GM19023 (cell line): ENCODE results near the gene MIS12.

Experiments used
- ATAC-seq: cut with Tn5 transposase; IDR thresholded peaks from one replicate; pipeline ENCODE4 v1.9.1; 2021; ENCODE audit warnings: mild to moderate bottlenecking, moderate library complexity; ENCODE audit not compliant: unreplicated experiment

MIS12 gene

DNA sequence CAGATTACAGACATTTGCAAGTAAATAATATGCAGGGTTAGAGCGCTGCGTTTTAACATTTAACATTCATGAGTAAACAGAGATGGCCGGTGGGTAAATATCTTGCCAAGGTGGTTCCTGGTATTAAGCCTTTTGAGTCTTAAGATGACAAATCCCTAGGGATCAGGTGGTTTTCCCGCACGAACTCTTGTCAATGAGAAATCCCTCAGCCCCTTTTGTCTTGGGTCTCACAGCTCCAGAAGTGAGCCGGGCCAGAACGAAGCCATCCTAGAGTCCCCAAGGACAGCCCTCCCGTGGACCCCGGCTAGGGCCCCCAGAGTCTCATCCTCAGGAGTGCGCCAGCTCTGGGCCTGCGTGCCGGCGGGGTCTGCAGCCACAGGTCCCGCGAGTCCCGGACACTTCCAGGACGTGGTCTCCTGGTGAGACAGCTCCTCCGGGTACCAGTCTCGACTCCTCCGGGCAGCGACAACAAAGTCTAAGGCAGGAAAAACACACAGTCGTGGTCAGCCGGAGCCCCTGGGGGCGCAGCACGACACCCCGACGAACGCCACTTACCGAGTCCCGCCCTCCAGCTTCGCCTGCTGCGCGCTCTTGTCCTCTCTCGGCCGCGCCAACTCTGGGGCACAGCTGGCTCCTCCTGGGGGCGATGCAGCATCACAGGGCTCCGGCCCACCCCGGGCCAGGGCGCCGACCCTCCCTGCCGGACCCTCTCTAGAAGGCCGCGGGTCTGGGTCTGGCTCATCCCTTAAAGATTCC, 13.3 kb downstream of the MIS12 start:
- no peak for ATAC-seq

DNA sequence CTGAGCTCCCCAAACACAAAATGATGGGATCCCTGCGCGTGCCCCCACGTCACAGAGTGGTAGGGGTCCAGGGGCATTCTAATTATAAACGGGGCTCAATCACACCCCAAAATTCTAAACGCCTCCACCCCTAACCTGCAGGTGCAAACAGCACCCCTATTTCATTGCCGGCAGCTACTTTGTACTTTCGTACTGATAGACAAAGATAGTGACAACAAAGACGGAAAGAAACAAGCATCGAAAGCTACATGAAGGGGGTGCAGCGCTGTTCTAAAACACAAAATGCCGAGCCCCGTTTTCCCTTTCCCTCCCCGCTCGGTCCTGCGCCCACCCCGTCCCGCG, 13.9 kb downstream of the MIS12 start:
- ATAC-seq = no peak

DNA sequence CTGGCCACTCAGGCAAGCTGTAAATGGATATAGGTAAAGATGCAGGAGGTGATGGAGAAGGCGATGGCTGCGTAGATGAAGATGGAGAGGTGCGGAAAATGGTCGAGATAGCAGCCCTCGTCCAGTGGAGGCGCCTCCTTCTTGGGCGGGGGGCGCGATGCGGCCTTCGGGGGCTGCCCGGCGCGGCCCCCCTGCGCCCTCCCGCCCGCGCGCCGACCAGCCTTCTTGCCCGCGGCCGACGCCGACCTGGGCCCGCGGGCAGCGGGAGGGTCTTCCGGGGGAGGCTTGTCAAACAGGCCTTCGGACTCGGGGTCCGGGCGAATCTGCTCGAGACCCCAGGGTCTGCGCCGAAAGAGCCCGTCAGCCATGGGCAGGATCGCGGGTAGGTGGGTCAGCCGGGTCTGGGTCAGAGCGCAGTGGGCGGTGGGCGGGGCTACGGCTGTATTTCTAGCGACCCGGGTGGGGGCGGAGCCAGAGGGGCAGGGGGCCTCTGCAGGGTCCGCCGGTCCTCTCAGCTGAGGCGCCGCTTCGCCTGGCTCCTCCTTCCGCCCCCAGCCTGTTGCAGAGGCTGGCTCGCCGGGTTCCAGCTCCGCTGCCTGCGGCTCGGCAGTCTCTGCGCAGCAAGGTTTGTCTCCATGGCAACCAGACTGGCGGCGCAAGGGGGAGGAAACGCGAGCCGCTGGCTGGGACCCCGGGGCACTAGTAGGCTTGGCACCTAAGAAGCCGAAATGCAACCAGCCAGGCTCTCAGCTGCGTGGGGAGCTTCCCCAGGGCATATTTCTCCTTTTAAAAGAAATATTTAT, 14.4 kb downstream of the MIS12 start:
- no peak for ATAC-seq

DNA sequence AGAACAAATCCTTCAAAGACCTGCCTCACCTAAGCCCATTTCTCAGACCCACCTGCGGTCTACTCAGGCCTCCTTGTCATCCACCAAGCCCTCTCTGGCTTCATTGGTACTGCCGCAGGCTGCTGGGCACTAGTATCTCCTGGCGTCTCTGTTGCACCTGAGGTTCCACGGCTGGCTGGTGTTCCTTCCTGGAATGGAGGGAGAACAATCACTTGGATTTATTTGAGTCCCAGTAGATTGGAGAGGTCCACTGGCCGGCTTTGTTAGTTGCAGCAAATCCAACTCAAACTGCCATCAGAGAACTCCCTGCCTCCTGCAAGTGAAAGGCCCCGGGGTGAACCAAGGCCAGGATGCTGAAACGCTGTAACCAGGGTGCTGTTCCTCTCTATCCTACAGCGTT, 15.3 kb downstream of the MIS12 start:
- no peak for ATAC-seq

DNA sequence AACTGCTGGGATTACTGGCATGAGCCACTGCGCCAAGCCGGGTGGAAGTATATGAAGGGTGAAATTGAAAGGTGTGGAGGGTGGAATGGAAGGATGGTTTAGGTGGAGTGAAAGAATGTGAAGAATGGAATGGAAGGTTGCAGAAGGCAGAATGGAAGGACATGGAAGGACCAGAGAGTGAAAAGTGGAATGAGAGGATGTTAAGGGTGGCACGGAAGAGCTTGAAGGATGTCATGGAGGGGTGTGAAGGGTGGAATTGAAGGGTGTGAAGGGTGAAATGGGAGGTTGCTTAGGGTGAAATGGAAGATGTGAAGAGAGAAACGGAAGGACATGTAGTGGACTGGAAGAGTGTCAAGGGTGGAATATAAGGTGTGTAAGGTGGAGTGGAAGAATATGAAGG, 16.2 kb downstream of the MIS12 start:
- no peak for ATAC-seq

DNA sequence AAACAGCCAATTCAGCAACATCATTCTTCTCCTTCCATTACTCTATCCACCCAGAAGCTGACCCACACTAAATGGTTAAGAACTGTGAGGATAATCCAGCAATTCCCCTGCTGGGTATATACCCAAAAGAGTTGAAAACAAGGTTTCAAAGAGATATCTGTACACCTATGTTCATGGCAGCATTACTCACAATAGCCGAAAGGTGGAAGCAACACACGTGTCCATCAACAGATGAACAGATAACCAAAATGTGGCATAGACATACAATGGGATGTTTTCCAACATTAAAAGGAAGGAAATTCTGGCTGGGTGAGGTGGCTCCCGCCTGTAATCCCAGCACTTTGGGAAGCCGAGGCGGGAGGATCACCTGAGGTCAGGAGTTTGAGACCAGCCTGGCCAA, 19.9 kb downstream of the MIS12 start:
- no peak for ATAC-seq

DNA sequence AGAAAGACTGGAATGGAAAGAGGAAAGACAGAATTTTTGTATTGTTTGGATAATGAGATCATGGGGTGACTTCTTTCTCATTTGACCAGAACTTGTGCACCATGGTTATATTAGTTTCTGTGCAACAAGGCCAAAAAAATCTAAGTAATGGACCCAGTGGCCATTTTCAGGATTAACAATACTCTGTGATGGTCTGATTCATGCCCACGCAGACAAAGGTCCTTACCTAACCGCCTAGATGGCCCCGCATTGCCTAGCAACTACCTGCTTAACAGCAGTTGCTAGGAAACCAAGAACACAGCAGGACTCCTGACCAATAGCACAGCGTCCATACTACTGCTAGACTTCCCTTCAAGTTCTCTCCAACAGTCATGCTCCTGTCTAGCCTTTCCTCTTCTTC, 22.4 kb downstream of the MIS12 start:
- no peak for ATAC-seq

DNA sequence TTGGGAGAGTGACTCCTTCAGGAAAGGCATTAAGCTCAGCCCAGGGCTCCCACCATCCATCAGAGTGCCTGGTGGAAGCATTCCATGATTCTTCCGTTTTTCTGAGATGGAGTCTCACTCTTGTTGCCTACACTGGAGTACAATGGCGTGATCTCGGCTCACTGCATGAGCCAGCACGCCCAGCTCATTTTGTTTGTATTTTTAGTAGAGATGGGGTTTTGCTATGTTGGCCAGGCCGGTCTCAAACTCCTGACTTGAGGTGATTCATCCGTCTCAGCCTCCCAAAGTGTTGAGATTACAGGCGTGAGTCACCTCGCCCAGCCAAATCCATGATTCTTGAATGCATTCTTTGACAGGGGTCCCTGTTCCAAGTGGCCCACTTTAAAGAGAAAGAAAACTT, 23.1 kb downstream of the MIS12 start:
- ATAC-seq = no peak

DNA sequence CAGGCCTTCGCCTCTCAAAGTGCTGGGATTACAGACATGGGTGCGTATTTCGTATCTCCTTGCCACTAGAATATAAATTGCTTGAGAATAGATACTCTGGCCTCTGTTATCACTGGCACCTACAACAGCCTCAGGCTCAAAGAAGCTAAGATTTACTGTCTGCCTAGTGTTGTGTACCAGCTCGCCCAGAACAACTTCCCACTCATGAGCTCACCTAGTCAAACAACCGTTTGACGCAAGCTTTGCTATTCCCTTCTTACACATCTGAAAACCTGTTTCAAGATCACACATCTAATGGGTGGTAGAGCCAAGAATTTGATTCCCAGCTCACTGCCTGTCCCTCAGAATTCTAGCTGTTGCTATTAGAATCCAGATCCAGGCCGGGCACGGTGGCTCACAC, 24.4 kb downstream of the MIS12 start:
- no peak for ATAC-seq

DNA sequence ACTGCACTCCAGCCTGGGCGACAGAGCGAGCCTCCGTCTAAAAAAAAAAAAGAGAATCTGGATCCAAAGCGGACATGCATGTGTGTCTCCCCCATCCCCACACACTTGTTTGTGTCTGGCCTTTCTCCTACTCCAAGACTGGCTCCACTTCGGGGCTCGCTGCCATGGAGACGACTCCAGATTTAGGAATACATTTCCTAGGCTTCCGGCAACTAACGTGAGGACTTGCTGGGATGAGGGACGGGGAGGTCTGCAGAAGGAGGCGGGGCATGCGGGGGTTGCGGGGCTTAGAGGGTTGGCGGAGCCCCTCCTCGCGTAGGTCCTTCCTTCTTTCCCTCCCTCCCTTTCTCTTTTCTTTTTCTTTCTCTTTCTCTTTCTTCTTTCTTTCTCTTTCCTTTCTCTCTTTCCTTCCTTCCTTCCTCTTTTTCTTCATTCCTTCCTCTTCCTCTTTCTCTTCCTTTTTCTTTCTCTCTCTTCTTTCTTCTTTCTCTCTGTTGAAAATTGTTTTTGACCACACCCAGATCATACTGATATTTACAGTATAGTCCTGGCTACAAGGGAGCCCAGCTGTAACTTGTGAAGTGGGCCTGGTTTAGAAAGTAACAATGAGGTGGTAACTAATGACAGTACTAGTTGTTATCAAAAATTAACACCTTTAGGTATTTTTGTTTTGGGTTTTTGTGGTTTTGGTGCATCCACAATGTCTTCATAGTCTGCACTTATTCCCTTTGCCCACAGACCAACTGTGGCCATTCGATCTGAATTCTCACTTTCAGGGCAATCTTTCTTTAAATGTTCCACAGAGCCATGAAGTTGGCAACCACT, 25.2 kb downstream of the MIS12 start:
- no peak for ATAC-seq

DNA sequence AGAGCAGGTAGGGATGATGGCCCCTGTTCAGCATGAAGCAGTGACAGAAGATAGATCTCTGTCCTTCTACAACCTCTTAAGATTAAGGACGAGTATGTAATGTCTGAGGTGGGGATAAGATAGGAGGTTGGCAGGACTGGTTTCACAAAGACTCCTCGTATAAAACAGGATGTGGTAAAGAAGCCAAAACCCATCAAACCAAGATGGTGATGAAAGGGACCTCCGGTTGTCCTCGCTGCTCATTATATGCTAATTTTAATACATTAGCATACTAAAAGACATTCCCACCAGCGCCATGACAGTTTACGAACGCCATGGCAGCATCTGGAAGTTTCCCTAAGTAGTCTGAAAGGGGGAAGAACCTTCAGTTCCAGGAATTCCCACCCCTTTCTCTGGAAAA, 27.3 kb downstream of the MIS12 start:
- ATAC-seq = no peak

DNA sequence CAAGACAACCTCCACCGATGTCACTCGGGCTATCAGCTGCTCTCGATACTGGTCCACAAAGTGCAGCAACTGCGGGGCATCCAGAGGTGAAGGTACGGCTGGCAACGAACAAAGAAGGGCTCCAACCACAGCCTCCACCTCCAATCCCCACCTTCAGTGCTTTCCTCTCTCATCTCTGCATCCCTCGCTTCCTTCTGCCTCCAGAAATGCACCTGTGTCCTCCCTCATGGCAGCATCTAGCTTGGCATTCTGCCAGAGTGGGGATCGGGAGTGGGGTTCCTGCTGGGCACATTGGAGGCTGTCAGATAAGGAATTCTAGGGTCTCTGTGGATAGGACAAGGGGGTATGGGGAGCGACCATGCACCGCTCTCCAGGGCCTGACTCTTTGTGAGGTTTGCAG, 28.6 kb downstream of the MIS12 start:
- no peak for ATAC-seq

DNA sequence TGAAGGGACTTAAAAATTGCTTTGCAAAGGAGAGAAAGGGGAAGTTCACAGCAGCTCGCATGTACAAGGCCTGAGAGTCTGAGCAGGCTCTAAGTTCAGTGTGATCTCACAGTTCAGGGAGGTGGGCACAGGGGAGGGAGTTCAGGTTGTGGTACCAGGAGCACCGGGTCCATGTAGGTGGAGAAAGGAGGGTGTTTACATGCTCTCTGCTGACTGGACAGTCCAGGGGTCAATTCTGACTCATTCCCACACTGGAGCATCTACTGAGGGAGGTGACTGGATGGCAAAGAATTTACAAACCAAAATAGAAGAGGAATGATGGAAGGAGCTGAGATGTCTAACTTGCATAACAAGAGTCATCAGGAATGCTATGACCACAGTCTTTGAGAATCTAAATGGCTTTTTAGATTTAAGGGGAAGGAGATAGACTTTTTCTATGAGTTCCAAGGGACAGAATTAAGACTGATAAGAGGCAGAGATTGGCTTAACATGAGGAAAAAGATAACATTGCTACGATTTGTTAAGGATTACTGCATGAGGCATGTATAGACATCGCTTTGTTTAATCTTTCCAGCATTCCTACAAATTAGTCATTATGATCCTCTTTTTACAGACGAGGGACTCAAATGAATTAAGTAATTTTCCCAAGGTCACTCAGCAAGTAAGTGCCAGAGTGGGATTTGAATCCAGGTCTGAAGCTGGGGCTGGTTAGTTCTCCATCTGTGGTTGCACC, 29.9 kb downstream of the MIS12 start:
- no peak for ATAC-seq

DNA sequence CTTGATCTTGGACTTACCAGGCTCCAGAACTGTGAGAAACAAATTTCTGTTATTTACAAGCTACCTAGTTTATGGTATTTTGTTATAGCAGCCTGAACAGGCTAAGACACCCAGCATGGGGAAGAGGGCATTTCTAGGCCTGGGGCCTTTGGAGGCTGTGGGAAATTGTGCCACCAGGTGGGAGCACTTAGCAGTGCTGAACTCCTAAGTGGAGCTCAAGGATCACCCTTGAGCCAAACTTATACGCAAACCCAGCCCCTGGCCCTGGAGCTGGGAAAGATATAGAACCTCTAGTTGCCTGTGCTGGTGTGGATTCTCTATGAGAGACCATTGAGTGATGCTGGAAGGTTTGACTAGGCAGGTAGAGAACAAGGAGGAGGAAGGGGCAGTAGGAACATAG, 36.1 kb downstream of the MIS12 start:
- ATAC-seq = no peak

DNA sequence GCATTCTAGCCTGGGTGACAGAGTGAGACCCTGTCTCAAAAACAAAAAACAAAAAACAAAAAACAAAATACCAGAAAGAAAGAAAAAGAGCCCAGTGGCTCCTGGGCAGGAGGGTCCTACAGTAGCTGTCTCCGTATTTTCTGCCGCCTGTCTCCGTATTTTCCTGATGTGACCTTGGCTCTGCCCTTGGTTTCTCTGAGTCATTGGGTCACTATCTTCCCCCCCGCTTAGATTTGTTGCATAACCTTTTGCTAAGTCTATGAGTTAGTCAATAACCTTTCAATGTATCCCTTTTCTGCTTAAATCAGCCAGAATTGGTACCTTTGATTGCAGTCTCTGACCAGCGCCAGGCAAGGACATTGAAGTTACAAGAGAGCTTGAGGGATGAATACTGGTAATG, 36.9 kb downstream of the MIS12 start:
- no peak for ATAC-seq

DNA sequence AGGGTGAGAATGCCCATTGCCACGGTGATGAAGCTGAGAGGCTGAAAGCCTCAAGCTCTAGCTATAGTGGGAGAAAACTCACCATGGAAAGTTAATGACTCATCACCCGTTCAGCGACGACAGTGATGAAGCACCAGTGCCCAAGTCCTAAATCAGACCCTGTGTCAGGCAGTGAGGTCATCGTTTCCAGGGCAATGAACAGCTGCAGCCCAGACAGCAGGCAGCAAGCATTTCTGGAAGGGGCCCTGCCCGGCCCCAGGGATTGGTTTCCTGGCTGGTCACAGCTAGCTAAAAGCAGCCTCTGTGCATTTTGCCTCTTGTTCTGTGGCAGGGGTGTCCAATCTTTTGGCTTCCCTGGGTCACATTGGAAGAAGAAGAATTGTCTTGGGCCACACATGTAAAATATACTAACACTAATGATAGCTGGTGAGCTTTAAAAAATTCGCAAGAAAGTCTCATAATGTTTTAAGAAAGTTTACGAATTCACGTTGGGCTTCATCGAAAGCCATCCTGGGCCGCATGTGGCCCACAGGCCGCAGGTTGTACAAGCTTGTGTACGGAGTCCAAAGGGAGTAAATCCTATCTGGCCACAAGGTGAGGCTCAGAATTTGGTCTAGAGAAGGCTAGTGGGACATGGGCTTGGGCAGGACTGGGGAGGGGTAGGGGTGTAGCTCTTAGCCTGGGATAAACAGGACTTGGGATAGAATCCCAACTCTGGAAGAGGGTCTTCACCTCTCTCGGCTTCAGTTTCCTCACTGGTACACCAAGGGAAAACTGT, 40.6 kb downstream of the MIS12 start:
- ATAC-seq = no peak

DNA sequence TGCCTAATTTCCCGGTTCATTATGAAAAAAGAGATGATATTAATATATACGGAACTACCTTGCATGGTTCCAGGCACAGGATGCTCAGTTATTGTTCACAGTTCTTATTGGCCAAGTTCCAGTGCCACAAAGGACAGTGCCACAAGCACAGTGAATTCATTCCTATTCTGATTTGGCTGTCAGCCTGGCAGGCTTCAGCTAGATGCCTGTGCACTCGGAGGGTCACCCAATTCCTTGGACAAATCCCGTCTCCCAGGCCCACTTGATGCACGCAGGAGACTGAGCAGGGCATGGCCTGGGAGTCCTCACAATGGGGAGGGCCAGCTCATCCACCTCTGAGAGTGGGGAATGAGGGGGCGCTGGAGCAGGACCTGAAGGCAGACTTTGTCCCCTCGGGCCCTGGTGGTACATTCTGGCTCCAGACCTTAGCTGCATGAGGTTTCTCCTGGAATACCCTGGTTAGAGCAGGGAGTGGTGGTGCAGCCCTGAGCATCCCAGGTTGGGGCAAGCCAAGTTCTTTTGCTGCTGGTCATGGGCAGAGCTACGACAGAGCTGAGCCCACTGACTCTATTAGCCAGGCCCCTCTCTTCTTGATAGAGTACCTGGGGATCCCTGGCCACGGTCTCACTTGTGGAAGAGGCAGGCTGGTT, 41.4 kb downstream of the MIS12 start:
- ATAC-seq = no peak

DNA sequence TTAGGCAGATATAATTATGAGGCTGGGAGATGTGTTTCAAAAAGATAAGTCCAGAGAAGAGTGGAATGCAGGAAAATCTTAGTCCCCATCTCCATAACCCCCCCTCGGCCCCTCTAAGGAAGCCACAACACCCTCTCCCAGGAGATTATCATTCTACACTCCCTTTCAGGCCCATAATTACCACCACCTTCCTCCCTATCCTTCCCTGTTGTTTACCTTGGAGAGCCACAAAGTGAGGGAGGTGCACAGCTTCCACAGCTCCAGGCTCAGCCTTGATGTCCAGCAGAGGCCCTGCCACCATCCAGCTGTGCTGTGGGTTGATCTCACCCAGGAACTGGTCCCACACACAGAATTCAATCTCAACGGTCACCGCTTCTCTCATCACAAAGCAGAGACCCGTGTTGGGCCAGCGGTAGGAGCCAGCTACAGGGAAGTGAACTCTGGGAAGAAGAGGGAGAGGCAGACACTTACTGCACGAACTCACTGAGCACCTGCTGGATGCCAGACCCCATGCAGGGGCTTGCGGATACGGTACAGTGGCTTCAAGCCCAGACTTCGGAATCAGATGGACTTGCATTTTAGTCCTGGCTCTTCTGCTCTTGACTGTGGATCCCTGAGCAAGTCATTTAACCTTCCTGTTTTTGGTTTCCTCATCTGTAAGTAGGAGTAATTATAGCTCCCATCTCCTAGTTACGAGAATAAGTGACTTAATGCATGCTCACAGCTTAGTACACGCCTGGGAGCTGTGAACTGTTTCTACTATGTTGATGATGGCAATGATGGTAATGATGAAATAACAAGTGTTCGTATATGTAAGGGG, 44.1 kb downstream of the MIS12 start:
- no peak for ATAC-seq

DNA sequence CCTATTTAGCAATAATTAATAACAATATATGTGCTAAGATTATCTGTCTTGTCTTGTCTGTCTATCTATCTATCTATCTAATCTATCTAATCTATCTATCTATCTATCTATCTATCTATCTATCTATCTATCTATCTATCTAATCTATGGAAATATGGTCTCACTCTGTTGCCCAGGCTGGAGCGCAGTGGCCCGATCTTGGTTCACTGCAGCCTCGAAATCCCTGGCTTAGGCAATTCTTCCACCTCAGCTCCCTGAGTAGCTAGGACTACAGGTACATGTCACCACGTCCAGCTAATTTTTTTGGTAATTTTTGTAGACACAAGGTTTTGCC, 44.7 kb downstream of the MIS12 start:
- ATAC-seq = no peak
